AG09319 (cell line): Measurements from ENCODE around the gene B4GALNT1.
"Not testable (repeated sequence)": the region's sequence is repeated elsewhere in the genome, so short reads cannot be mapped to it uniquely, and the experiment has no call there.

Source experiments
- DNase-seq: peaks from one replicate; pipeline ENCODE4 v3.0.0-alpha.2; 2010; ENCODE audit warnings: low read depth; ENCODE audit errors: extremely low read depth
- TF ChIP-seq, protein P1 (sequence below): IDR thresholded peaks from 2 replicates; pipeline ENCODE4 v1.5.1; 2011; ENCODE audit warnings: low read depth, mild to moderate bottlenecking, inconsistent platforms, low read length, moderate library complexity

The B4GALNT1 gene

DNA sequence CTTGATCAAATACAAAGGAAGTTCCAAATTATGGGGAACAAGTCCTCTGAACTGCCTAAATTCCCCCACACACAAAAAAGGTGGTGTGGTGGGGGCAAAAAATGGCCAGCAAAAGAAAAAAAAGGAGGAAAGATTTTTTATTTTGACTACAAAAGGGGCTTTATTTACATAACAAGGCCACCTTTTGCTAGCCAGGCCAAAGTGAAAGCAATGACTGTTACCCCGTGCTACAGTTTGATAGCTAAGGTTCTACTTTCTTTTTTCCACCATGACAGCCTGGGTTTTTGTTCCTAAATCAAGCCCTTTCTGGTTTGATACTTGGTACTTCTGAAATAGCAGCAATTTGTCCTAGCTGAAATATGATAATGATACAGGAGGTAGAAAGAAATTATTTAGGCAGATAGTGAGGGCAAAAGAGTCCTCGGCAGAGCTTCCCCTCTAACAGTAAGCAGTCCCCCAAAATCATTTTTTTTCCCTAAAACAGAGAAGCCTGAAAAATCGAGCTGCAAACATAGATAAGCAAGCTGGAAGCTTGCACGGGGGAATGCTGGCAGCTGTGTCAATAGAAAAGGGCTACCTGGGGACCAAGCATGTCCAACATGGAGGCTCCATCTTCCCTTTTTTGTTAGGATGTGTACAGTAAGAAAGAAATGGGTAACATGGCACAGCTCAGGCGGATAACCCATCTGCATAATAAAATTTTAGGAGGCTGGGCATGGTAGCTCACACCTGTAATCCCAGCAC lies 8.9 kb upstream of the B4GALNT1 start:
- DNase-seq, result no peak
- TF ChIP-seq, protein P1, sequence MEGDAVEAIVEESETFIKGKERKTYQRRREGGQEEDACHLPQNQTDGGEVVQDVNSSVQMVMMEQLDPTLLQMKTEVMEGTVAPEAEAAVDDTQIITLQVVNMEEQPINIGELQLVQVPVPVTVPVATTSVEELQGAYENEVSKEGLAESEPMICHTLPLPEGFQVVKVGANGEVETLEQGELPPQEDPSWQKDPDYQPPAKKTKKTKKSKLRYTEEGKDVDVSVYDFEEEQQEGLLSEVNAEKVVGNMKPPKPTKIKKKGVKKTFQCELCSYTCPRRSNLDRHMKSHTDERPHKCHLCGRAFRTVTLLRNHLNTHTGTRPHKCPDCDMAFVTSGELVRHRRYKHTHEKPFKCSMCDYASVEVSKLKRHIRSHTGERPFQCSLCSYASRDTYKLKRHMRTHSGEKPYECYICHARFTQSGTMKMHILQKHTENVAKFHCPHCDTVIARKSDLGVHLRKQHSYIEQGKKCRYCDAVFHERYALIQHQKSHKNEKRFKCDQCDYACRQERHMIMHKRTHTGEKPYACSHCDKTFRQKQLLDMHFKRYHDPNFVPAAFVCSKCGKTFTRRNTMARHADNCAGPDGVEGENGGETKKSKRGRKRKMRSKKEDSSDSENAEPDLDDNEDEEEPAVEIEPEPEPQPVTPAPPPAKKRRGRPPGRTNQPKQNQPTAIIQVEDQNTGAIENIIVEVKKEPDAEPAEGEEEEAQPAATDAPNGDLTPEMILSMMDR, result no peak

DNA sequence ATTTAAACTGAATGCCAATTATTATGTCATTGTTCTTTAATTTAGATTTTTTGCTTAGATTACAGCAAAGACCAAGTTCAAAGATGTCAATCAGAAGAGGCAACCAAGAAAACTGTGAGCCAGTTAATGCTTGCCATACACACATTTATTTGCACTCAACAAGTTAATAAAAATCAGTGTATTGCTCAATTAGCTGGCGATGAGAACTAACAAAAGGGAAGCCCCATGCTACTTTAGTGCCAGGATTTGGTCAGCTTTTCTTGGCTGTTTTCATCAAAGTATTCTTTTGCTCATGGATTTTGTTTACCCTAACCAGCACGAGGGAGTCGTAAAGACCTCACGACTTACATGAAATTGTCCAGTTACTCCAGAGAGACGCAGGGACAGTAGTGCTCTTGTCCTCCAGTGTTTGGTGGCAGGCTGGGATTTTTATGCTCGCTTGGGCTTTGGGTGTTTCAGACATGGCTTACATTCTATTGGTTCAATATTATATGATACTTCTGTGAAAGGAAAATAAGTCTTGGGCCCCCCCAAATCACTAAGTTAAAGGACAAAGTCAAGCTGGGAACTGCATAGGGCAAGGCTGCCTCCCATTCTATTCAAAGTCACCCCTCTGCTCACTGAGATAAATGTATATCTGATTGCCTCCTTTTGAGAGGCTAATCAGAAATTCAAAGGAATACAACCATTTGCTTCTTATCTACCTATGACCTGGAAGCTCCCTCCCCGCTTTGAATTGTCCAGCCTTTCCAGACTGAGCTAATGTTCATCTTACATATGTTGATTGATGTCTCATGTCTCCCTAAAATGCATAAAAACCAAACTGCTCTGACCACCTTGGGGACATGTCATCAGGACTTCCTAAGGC lies 7.4 kb upstream of the B4GALNT1 start:
- TF ChIP-seq, protein P1, result no peak

DNA sequence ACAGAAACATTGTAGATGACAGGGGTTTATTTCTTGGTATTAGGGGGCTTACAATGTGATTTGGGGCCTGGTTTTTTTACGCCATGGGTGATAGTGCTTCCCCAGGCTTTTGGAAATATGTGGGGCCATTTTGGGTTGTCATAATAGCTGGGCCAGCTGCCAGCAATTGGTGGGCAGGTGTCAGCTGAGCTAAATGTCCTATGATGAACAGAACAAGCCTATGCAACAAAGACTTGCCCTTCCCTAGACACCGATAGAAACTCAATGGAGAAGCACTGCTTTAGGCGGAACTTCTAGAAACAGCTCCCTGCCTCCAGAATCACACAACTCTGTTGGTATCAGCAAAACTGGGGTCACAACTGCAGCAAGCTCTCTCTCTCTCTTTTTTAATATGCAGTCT lies 5.1 kb upstream of the B4GALNT1 start:
- TF ChIP-seq, protein P1, result no peak
- DNase-seq, result no peak

More for the DNA sequence above, 7.4 kb upstream of the B4GALNT1 start:
- no peak for DNase-seq

DNA sequence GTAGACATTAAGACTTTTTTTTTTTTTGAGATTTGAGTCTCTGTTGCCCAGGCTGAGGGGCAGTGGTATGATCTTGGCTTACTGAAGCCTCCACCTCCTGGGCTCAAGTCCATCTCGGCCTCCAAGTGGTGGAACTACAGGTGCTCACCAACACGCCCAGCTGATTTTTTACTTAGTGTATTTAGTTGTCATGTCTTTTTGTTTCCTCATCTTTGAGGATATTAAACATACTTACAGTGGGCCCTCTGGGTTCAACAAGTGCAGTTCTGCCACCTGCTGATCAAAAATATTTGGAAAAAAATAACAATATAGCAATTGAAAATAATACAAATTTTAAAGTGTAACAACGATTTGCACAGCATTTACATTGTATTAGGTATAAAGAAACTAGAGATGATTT lies 4.4 kb upstream of the B4GALNT1 start:
- no peak for DNase-seq
- TF ChIP-seq, protein P1, result no peak

DNA sequence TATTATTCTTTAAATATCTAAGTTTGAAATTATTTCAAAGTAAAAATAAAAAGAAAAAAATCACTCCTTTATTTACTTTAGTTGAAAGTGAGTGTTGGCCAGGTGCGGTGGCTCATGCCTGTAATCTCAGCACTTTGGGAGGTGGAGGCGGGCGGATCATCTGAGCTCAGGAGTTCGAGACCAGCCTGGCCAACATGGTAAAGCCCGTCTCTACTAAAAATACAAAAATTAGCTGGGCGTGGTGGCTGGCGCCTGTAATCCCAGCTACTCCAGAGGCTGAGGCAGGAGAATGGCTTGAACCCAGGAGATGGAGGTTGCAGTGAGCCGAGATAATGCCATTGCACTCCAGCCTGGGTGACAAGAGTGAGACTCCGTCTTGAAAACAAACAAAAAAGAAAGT lies 3.7 kb upstream of the B4GALNT1 start:
- not testable (repeated sequence) for DNase-seq

DNA sequence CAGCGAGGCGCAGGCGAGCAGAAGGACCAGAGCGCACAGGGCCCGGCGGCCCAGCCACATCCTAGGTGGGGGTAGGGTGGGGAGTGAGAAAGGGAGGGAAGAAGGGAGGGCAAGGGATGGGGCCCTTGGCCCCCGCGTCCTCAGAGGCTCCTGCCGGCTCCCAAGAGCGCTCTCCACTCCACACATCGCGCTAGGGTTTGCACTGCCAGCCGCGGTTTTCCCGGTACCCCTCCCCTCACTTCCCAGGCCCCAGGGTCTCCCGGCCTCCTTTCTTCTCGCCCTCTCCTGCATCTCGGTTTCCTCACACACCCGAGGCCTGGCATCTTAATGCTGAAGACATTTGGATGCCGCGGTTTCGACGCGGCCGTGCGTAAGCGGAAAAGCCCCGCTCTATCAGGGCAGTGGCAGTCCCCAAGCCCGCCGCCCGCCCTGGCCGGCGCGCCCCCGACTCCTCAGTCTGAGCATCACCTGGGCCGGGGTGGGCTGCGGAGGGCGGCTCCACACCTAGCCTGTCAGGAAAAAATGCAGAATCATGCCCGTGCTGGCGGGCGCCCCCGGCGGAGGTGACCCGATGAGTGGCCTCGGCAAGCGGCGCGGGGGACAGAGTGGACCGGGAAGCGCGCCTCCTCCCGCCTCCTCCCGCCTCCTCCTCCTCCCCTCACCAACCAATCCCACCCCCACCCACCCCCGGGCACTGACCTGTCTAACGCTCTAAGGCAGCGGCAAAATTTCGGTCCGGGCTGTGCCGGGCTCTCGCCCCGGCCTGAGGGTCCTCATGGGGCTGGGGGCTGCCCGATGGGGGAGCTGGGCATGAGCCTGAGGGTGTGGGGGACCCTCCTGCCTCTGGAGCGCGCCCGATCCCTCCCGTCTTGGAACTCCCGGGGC lies 686 bp downstream of the B4GALNT1 start:
- TF ChIP-seq, protein P1, result no peak
- DNase-seq, result no peak

DNA sequence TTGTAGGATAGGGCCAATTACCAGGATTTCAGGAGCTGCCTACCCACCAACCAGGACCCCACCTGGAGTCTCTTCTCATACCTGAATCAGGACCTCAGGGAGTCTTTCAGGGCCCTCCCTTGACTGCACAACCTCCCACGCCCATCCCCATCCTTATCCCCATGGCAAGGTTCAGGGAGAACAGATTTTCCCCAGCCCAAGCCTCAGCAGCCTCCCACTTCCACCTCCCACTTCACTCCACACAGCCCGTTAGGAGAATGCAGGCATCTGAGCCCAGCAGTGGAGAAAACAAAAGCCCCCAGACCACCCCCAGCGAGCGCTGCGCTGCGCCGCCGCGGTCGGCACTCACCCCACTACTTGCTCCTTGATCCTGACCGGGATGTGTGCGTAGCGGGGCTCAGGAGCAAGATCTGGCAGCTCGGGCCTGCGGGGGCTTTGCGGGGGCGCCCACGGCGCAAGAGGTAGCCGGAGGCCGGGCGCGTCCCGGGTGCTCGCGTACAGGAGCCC lies 1.4 kb downstream of the B4GALNT1 start:
- TF ChIP-seq, protein P1, result no peak
- no peak for DNase-seq
